ENCODE measurements around the gene TBC1D1. TPM values are rescaled to one million over a fixed set of nuclear protein-coding genes. Genes with fewer than 3 reads are reported as not detected.
A peak's percentile ranks its signal among the peaks of the same experiment; 100 is the strongest.

TBC1D1 gene
- total and polyA plus RNA-seq, 5 donors from 2014 or later: 12.3 to 48.2 (median 19.4) TPM

DNA sequence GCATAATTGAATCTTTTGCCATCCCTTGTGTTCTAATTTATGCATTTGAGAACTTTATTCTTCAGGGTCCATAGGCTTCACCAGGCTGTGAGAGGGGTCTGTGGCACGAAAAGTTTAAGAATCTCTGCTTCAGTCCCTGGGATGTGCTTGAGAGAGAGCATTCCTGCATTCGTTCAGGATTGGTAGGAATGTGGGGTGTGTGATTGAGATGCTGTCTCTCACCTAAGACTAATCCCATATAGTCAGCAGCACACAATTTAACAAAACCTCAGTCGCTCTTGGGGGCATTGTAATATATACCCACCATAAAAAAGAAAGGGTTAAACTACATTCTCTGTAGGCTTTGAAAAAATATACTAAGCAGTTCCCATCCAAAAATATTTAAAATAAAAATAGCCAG is 111.0 kb downstream of the TBC1D1 start:
- peaks cover 0 to 49% (median 34%) of the 10 kb centered on the region in 4 donors for H3K4me1 Mint-ChIP-seq
- H3K4me3 Mint-ChIP-seq: no peak overlapping the region
- Histone ChIP-seq H3K4me1 (ENCODE audit: control insufficient read depth, insufficient read depth, low read length, poor library complexity, severe bottlenecking) (no peaks in the 10 kb centered on the region), H3K4me3 (ENCODE audit: low read depth, low read length) (no peak overlapping the region), H3K27ac (ENCODE audit: insufficient read depth, low read length, poor library complexity, severe bottlenecking) (no peak overlapping the region), H3K27me3 (ENCODE audit: control insufficient read depth, insufficient read depth, low read length) (no peaks in the 10 kb centered on the region), H3K36me3 (ENCODE audit: control insufficient read depth, insufficient read depth, low read length) (no peaks in the 10 kb centered on the region), H3K9me3 (ENCODE audit: control insufficient read depth in 2 of 2, low read length in 2 of 2) (no peaks in the 10 kb centered on the region)
- no peak for ATAC-seq (ENCODE audit: low read depth in 2 of 2)
- peaks cover 19% of the 10 kb centered on the region for H3K36me3 Mint-ChIP-seq
- H3K27me3 Mint-ChIP-seq: no peaks in the 10 kb centered on the region
- H3K27ac Mint-ChIP-seq: no peak overlapping the region
- H3K9me3 Mint-ChIP-seq: no peaks in the 10 kb centered on the region
- DNase-seq: no peak

DNA sequence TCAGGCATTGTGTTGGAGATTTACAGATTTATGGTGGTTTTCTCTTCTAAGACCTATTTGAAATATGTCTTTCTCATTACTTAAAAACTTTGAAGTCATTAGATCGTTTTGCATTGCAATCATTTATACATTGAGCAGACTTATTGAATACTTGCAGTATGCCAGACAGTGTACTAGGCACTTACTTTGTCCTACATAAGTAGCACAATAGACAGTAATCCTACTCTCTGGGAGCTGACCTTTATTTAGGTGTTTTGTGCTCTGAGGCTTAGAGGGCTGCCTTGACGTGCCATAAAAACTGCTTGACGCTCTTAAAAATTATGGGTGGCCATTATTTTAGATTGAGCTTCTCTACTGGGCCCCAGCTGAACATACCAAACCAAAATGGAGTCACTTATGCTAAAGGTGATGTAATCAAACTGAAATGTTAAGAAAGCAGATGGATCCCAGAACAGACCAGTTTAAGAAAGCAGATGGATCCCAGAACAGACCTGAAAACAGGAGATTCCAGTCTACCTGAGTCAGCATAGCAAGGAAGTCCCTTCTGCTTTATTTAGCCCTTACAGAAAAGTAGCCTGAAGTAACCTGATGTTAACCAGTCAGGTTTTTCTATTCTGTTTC is 111.7 kb downstream of the TBC1D1 start:
- no peaks in the 10 kb centered on the region for H3K27me3 ChIP-seq (ENCODE audit: control insufficient read depth, insufficient read depth, low read length)
- H3K36me3 ChIP-seq (ENCODE audit: control insufficient read depth, insufficient read depth, low read length): no peaks in the 10 kb centered on the region
- Mint-ChIP-seq H3K27ac (no peak overlapping the region), H3K4me3 (no peak overlapping the region), H3K4me1 (peaks cover 0 to 48% (median 34%) of the 10 kb centered on the region in 4 donors), H3K36me3 (peaks cover 19% of the 10 kb centered on the region), H3K9me3 (no peaks in the 10 kb centered on the region), H3K27me3 (no peaks in the 10 kb centered on the region)
- H3K9me3 ChIP-seq (ENCODE audit: control insufficient read depth in 2 of 2, low read length in 2 of 2): no peaks in the 10 kb centered on the region
- DNase-seq: no peak
- H3K4me3 ChIP-seq (ENCODE audit: low read depth, low read length): no peak overlapping the region
- no peak for ATAC-seq (ENCODE audit: low read depth in 2 of 2)
- H3K4me1 ChIP-seq (ENCODE audit: control insufficient read depth, insufficient read depth, low read length, poor library complexity, severe bottlenecking): no peaks in the 10 kb centered on the region
- H3K27ac ChIP-seq (ENCODE audit: insufficient read depth, low read length, poor library complexity, severe bottlenecking): no peak overlapping the region

DNA sequence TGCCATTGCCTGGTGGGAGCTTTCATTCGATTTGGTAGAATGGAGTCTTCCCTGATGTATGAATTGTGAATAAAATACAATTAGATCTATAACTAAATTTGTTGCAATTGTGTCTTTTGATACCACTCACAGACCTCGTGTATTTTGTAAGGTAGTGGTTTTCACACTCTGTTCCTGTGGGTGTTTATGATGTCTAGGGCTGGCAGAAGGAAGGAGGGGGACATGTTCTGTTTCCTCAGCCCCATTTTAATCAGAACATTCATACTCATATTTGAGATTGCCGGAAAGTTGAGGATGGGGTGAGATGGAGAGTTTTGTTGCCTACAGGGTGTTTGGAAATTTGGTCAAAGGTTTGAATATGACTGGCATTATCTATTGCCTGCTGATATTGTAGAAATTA is 112.2 kb downstream of the TBC1D1 start:
- no peaks in the 10 kb centered on the region for H3K9me3 ChIP-seq (ENCODE audit: control insufficient read depth in 2 of 2, low read length in 2 of 2)
- no peaks in the 10 kb centered on the region for H3K4me1 ChIP-seq (ENCODE audit: control insufficient read depth, insufficient read depth, low read length, poor library complexity, severe bottlenecking)
- Mint-ChIP-seq H3K27ac (peak overlapping the region in 2 of 3 donors; percentile 2 to 72), H3K4me3 (no peak overlapping the region), H3K9me3 (no peaks in the 10 kb centered on the region), H3K36me3 (peaks cover 19% of the 10 kb centered on the region), H3K27me3 (no peaks in the 10 kb centered on the region), H3K4me1 (peaks cover 0 to 46% (median 34%) of the 10 kb centered on the region in 4 donors)
- no peaks in the 10 kb centered on the region for H3K27me3 ChIP-seq (ENCODE audit: control insufficient read depth, insufficient read depth, low read length)
- DNase-seq (no peak), ATAC-seq (ENCODE audit: low read depth in 2 of 2) (no peak)
- H3K27ac ChIP-seq (ENCODE audit: insufficient read depth, low read length, poor library complexity, severe bottlenecking): no peak overlapping the region
- no peak overlapping the region for H3K4me3 ChIP-seq (ENCODE audit: low read depth, low read length)
- H3K36me3 ChIP-seq (ENCODE audit: control insufficient read depth, insufficient read depth, low read length): no peaks in the 10 kb centered on the region

DNA sequence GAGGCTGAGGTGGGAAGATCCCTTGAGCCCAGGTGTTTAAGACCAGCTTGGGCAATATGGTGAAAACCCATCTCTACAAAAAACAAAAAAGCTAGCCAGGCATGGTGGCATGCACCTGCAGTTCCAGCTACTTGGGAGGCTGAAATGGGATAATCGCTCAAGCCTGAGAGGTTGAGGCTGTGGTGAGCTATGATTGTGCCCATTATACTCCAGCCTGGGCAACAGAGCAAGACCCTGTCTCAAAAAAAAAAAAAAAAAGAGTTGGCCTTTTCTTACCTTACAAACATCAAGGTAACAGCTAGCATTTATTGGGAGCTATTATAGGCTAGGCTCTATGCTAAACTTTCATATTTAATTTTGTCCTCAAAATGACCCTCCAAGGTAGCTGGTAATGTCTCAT is 112.7 kb downstream of the TBC1D1 start:
- Histone ChIP-seq H3K9me3 (ENCODE audit: control insufficient read depth in 2 of 2, low read length in 2 of 2) (no peaks in the 10 kb centered on the region), H3K27ac (ENCODE audit: insufficient read depth, low read length, poor library complexity, severe bottlenecking) (no peak overlapping the region), H3K36me3 (ENCODE audit: control insufficient read depth, insufficient read depth, low read length) (no peaks in the 10 kb centered on the region), H3K27me3 (ENCODE audit: control insufficient read depth, insufficient read depth, low read length) (no peaks in the 10 kb centered on the region), H3K4me3 (ENCODE audit: low read depth, low read length) (no peak overlapping the region), H3K4me1 (ENCODE audit: control insufficient read depth, insufficient read depth, low read length, poor library complexity, severe bottlenecking) (no peaks in the 10 kb centered on the region)
- ATAC-seq (ENCODE audit: low read depth in 2 of 2) (no peak), DNase-seq (no peak)
- H3K36me3 Mint-ChIP-seq: peaks cover 16% of the 10 kb centered on the region
- peak overlapping the region in 1 of 3 donors; percentile 2 for H3K27ac Mint-ChIP-seq
- H3K4me3 Mint-ChIP-seq: no peak overlapping the region
- H3K4me1 Mint-ChIP-seq: peaks cover 0 to 44% (median 32%) of the 10 kb centered on the region in 4 donors
- no peaks in the 10 kb centered on the region for H3K9me3 Mint-ChIP-seq
- H3K27me3 Mint-ChIP-seq: no peaks in the 10 kb centered on the region

DNA sequence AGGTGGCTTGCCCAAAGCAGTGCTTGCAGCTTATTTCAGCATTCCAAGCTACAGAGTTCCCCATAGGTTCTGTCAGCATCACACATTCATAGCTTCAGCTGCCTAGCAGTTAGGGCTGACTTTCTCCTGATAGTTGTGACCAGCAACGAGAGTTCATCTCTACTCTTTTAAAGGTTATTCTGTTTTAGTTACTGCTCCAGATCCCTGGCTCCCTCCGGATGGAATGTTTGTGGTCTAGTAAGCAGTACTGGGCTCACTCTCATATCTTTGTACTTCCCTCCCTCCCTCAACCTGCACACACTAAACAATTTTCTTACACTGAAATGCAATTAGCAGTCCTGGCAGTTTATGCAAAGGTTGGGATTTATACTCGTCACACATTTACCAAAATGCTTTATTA is 113.2 kb downstream of the TBC1D1 start:
- Mint-ChIP-seq H3K4me1 (peaks cover 2 to 46% (median 30%) of the 10 kb centered on the region in 4 donors), H3K27ac (no peak overlapping the region)

DNA sequence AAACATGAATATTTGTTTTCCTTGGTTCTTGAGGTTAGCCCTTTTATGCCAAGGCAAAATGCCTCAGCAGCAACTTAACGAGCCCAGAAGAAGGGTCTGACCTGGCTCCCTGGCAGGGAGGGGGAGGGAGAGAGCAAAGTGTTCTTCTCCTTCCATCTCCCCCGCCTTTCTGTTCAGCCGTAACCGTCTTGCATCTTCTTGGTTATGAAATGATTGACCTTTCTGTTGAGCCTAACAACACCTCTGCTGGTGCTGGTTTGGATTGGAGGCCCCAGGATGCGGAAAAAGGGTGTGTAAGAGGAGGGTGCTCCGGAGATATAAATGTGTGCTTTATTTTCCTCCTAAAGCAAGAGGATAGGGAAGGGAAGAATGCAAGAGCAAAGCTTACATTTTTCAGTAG is 114.0 kb downstream of the TBC1D1 start:
- Histone ChIP-seq H3K36me3 (ENCODE audit: control insufficient read depth, insufficient read depth, low read length) (no peaks in the 10 kb centered on the region), H3K27me3 (ENCODE audit: control insufficient read depth, insufficient read depth, low read length) (no peaks in the 10 kb centered on the region), H3K9me3 (ENCODE audit: control insufficient read depth in 2 of 2, low read length in 2 of 2) (no peaks in the 10 kb centered on the region), H3K4me1 (ENCODE audit: control insufficient read depth, insufficient read depth, low read length, poor library complexity, severe bottlenecking) (no peaks in the 10 kb centered on the region), H3K4me3 (ENCODE audit: low read depth, low read length) (no peak overlapping the region), H3K27ac (ENCODE audit: insufficient read depth, low read length, poor library complexity, severe bottlenecking) (no peak overlapping the region)
- Mint-ChIP-seq H3K9me3 (no peaks in the 10 kb centered on the region), H3K27ac (peak overlapping the region in 1 of 3 donors; percentile 57), H3K4me1 (peaks cover 9 to 42% (median 28%) of the 10 kb centered on the region in 4 donors), H3K27me3 (no peaks in the 10 kb centered on the region), H3K36me3 (peaks cover 9% of the 10 kb centered on the region), H3K4me3 (no peak overlapping the region)
- no peak for ATAC-seq (ENCODE audit: low read depth in 2 of 2)
- DNase-seq: no peak

More for the DNA sequence above, 113.2 kb downstream of the TBC1D1 start:
- H3K36me3 ChIP-seq (ENCODE audit: control insufficient read depth, insufficient read depth, low read length): no peaks in the 10 kb centered on the region
- ATAC-seq (ENCODE audit: low read depth in 2 of 2) (no peak), DNase-seq (no peak)
- Mint-ChIP-seq H3K4me3 (no peak overlapping the region), H3K27me3 (no peaks in the 10 kb centered on the region), H3K36me3 (peaks cover 12% of the 10 kb centered on the region), H3K9me3 (no peaks in the 10 kb centered on the region)
- H3K27ac ChIP-seq (ENCODE audit: insufficient read depth, low read length, poor library complexity, severe bottlenecking): no peak overlapping the region
- no peaks in the 10 kb centered on the region for H3K27me3 ChIP-seq (ENCODE audit: control insufficient read depth, insufficient read depth, low read length)
- H3K9me3 ChIP-seq (ENCODE audit: control insufficient read depth in 2 of 2, low read length in 2 of 2): no peaks in the 10 kb centered on the region
- H3K4me3 ChIP-seq (ENCODE audit: low read depth, low read length): no peak overlapping the region
- H3K4me1 ChIP-seq (ENCODE audit: control insufficient read depth, insufficient read depth, low read length, poor library complexity, severe bottlenecking): no peaks in the 10 kb centered on the region

DNA sequence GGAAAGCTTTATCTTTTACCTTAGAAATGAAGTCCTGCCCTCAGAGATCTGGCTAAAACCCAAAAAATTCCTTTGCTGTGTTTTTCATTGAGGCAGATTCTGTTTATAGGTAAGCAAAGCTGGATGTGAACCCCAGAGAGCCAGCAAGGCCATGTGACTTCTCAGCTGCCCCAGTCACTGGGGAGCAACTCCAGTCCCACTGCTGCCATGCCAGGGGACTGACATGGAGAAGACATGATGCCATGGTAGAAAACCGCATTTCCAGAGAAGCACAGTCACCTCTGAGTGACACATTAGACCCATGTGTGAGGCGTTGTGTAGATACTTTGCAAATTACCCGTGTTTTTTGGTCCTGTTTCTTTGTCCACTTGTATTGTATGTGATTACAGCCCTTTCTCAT is 114.8 kb downstream of the TBC1D1 start:
- Histone ChIP-seq H3K27ac (ENCODE audit: insufficient read depth, low read length, poor library complexity, severe bottlenecking) (no peak overlapping the region), H3K36me3 (ENCODE audit: control insufficient read depth, insufficient read depth, low read length) (no peaks in the 10 kb centered on the region), H3K27me3 (ENCODE audit: control insufficient read depth, insufficient read depth, low read length) (no peaks in the 10 kb centered on the region), H3K4me3 (ENCODE audit: low read depth, low read length) (no peak overlapping the region), H3K4me1 (ENCODE audit: control insufficient read depth, insufficient read depth, low read length, poor library complexity, severe bottlenecking) (no peaks in the 10 kb centered on the region), H3K9me3 (ENCODE audit: control insufficient read depth in 2 of 2, low read length in 2 of 2) (no peaks in the 10 kb centered on the region)
- Mint-ChIP-seq H3K27me3 (no peaks in the 10 kb centered on the region), H3K4me1 (peaks cover 14 to 43% (median 28%) of the 10 kb centered on the region in 4 donors), H3K36me3 (peaks cover 9% of the 10 kb centered on the region), H3K4me3 (no peak overlapping the region), H3K9me3 (no peaks in the 10 kb centered on the region), H3K27ac (peak overlapping the region in 1 of 3 donors; percentile 57)
- ATAC-seq (ENCODE audit: low read depth in 2 of 2): no peak
- no peak for DNase-seq

DNA sequence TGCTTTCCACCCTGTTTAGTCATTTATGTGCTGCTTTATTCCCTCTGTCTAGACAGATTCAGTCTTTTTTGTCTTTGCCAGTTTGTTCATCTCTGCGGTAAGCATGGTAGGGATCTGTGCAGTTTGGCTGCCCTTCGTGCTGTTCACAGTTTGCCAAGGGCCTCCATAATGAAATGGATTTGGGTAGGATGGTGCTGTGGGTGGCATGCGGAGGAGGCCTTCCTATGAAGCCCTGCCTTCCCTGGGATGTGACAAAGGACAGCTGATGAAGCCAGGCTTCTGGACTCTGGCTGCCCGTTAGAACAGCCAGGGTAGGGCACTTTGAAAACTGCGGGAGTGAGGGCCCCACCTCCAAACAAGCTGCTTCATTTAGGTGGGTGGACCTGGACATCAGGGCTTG is 116.8 kb downstream of the TBC1D1 start:
- H3K4me1 ChIP-seq (ENCODE audit: control insufficient read depth, insufficient read depth, low read length, poor library complexity, severe bottlenecking): no peaks in the 10 kb centered on the region
- no peaks in the 10 kb centered on the region for H3K9me3 ChIP-seq (ENCODE audit: control insufficient read depth in 2 of 2, low read length in 2 of 2)
- no peak overlapping the region for H3K4me3 ChIP-seq (ENCODE audit: low read depth, low read length)
- no peaks in the 10 kb centered on the region for H3K27me3 ChIP-seq (ENCODE audit: control insufficient read depth, insufficient read depth, low read length)
- DNase-seq: no peak
- no peak overlapping the region for H3K4me3 Mint-ChIP-seq
- no peak overlapping the region for H3K27ac ChIP-seq (ENCODE audit: insufficient read depth, low read length, poor library complexity, severe bottlenecking)
- no peaks in the 10 kb centered on the region for H3K36me3 ChIP-seq (ENCODE audit: control insufficient read depth, insufficient read depth, low read length)
- H3K27me3 Mint-ChIP-seq: no peaks in the 10 kb centered on the region
- H3K9me3 Mint-ChIP-seq: no peaks in the 10 kb centered on the region
- no peak overlapping the region for H3K27ac Mint-ChIP-seq
- peaks cover 9% of the 10 kb centered on the region for H3K36me3 Mint-ChIP-seq
- ATAC-seq (ENCODE audit: low read depth in 2 of 2): no peak
- peaks cover 15 to 39% (median 25%) of the 10 kb centered on the region in 4 donors for H3K4me1 Mint-ChIP-seq
